WTC11 (cell line): Measurements from ENCODE around the gene UBL4A.

ENCODE experiments used
- CREB1 ChIP-seq: sonication (generic); formaldehyde crosslinking; IDR thresholded peaks from 2 replicates; pipeline ENCODE4 v1.8.0; 2023; ENCODE audit warnings: mild to moderate bottlenecking, missing genetic modification reagents
- ELF4 ChIP-seq: sonication (generic); formaldehyde crosslinking; IDR thresholded peaks from 2 replicates; pipeline ENCODE4 v1.8.1; 2022; ENCODE audit warnings: low read depth, mild to moderate bottlenecking, moderate library complexity, missing genetic modification reagents
- FOXJ3 ChIP-seq: sonication (generic); formaldehyde crosslinking; IDR thresholded peaks from 2 replicates; pipeline ENCODE4 v1.9.0; 2021; ENCODE audit warnings: missing genetic modification reagents, mild to moderate bottlenecking, borderline replicate concordance
- TF ChIP-seq, protein P1 (sequence below): fragments of 200-600 bp; IDR thresholded peaks from 2 replicates; pipeline ENCODE4 v1.8.0; 2022; ENCODE audit warnings: antibody characterized with exemption
- TF ChIP-seq, protein P2 (sequence below): sonication (generic); formaldehyde crosslinking; IDR thresholded peaks from 2 replicates; pipeline ENCODE4 v1.8.0; 2022; ENCODE audit warnings: mild to moderate bottlenecking, missing genetic modification reagents

DNA sequence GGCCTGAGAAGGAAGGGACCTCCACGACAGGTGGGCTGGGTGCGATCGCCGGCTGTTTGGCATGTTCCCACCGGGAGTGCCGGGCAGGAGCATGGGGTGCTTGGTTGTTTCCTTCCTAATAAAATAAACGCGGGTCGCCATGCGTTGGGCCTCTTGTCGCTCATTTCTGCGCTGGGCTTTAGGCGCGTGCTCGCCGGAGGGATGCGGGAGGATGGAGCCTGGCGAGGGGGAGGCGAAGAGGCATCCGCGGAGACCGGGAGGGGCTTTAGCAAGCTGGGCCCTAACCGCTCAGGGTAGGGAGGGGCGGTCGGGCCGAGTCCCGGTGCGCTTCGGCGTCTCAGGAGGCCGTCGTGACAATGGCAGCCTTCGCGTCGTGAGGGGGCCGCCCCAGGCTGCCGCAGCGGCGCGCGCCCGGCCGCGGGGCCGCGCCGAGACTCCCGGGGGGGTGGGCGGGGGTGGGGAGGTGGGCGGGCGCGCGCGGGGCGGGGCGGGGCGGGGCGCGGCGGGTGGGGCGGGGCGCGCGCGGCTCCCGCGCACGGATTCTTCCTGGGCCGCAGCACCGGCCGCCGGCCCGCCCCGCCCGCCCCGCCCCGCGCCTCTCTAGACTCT is 49.9 kb downstream of the UBL4A start:
- TF ChIP-seq CREB1, result no peak
- no peak for TF ChIP-seq ELF4 (CRISPR knock-in tag)
- TF ChIP-seq, protein P1, sequence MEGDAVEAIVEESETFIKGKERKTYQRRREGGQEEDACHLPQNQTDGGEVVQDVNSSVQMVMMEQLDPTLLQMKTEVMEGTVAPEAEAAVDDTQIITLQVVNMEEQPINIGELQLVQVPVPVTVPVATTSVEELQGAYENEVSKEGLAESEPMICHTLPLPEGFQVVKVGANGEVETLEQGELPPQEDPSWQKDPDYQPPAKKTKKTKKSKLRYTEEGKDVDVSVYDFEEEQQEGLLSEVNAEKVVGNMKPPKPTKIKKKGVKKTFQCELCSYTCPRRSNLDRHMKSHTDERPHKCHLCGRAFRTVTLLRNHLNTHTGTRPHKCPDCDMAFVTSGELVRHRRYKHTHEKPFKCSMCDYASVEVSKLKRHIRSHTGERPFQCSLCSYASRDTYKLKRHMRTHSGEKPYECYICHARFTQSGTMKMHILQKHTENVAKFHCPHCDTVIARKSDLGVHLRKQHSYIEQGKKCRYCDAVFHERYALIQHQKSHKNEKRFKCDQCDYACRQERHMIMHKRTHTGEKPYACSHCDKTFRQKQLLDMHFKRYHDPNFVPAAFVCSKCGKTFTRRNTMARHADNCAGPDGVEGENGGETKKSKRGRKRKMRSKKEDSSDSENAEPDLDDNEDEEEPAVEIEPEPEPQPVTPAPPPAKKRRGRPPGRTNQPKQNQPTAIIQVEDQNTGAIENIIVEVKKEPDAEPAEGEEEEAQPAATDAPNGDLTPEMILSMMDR, result no peak
- TF ChIP-seq, protein P2, sequence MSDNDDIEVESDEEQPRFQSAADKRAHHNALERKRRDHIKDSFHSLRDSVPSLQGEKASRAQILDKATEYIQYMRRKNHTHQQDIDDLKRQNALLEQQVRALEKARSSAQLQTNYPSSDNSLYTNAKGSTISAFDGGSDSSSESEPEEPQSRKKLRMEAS (CRISPR knock-in tag), result no peak
- no peak for TF ChIP-seq FOXJ3
